ENCODE measurements around the gene GPS2.

Gene GPS2

DNA sequence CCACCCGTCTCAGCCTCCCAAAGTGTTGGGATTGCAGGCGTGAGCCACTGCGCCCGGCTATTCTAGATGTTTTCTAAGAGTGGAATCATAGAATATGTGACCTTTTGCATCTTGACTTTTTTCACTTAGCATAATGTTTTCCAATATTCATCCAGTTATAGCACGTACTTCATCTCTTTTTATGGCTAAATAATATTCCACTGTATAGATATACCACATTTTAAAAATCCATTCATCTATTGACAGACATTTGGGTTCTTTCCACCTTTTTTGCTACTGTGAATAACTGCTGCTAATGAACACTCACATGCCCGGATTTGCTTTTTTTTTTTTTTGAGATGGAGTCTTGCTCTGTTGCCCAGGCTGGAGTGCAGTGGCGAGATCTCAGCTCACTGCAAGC, 11.0 kb downstream of the GPS2 start:
- in situ Hi-C loops (cut with MboI; ENCODE audit: low pct_unique_long_range_greater_than_20kb, low sequenced_read_pairs, unreplicated experiment): no loop called here
- TF ChIP-seq CTCF (IDR thresholded peaks at IDR 0.05; ENCODE audit: extremely low read depth, insufficient read depth, missing control alignments): no peak
- DNase-seq (ENCODE audit: low spot score): no peak

DNA sequence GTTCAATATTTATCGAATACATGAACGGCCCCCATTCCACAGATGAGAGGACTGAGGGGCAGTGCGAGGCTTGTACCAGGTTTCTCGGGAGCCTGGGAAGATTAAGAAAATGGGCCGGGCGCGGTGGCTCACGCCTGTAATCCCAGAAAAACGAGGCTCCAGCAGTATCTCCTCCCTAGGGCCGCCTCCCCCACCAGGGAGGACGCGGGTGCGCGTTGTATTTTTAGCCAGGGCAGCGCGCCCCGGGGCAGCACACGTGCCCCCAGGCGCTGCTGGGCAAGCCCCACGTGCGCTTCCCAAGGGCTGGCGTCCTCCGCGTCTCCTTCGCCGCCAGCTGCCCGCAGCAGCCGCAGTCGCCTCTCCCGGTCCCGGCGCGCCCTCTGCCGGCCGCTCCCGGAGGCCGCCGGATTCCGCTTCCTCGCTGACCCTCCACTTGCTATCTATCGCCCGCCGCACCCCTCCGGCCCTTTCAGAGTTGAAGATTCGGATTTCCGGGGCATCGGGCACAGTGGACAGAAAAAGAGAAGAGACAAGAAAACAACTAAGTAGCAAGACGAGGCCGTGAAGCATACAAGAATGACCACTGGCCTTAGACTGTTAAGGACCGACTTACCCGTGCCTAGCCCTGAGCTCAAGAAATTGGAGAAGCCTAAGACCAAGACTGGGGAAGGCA, 18.8 kb downstream of the GPS2 start:
- peak; percentile 89 for DNase-seq (ENCODE audit: low spot score)
- TF ChIP-seq CTCF (IDR thresholded peaks at IDR 0.05; ENCODE audit: extremely low read depth, insufficient read depth, missing control alignments): peak; percentile 94
- in situ Hi-C loops (cut with MboI; ENCODE audit: low pct_unique_long_range_greater_than_20kb, low sequenced_read_pairs, unreplicated experiment): loop anchor here (10.0 kb wide), 1 partner anchor 242 kb away; no protein-coding TSS in a partner anchor

GRCh38 chr17:7295230-7296180, 19.7 kb downstream of the GPS2 start:
- TF ChIP-seq CTCF (IDR thresholded peaks at IDR 0.05; ENCODE audit: extremely low read depth, insufficient read depth, missing control alignments): no peak
- peak; percentile 32 for DNase-seq (ENCODE audit: low spot score)
- in situ Hi-C loops (cut with MboI; ENCODE audit: low pct_unique_long_range_greater_than_20kb, low sequenced_read_pairs, unreplicated experiment): loop anchor here (10.0 kb wide), 1 partner anchor 241 kb away; no protein-coding TSS in a partner anchor

DNA sequence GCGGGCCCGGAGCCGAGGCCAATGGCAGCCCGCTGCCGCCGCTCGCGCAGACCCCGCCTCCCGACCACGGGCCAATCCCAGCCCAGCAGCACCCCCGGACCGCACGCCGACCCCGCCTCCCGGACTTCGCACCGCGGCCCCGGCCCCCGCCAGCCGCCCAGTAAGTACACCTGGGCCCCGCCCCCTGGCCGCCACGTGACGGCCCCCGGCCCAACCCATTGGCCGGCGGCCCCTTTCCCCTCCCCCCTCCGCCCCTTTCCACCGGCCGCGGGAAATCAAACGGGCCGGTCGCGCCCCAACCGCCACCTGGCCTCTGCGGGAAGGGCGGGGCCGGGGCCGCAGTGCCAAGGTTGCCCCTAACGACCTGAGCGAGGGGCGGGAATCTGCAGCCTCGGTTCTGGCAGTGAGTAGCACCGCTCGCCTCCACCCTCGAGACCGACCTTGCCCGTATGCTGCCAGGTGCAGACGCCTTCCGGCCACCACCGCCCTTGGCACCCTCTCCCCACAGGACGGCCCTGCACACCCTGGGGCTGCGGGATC, 20.5 kb downstream of the GPS2 start, which contains the start of gene YBX2:
Gene YBX2, minus strand, starts transcription at position 26 of the 540 bp plus-strand sequence. CDS start 139 bp downstream, outside the sequence.
- no peak for TF ChIP-seq CTCF (IDR thresholded peaks at IDR 0.05; ENCODE audit: extremely low read depth, insufficient read depth, missing control alignments)
- in situ Hi-C loops (cut with MboI; ENCODE audit: low pct_unique_long_range_greater_than_20kb, low sequenced_read_pairs, unreplicated experiment): loop anchor here (10.0 kb wide), 1 partner anchor 240 kb away; no protein-coding TSS in a partner anchor
- peak; percentile 95 for DNase-seq (ENCODE audit: low spot score)

DNA sequence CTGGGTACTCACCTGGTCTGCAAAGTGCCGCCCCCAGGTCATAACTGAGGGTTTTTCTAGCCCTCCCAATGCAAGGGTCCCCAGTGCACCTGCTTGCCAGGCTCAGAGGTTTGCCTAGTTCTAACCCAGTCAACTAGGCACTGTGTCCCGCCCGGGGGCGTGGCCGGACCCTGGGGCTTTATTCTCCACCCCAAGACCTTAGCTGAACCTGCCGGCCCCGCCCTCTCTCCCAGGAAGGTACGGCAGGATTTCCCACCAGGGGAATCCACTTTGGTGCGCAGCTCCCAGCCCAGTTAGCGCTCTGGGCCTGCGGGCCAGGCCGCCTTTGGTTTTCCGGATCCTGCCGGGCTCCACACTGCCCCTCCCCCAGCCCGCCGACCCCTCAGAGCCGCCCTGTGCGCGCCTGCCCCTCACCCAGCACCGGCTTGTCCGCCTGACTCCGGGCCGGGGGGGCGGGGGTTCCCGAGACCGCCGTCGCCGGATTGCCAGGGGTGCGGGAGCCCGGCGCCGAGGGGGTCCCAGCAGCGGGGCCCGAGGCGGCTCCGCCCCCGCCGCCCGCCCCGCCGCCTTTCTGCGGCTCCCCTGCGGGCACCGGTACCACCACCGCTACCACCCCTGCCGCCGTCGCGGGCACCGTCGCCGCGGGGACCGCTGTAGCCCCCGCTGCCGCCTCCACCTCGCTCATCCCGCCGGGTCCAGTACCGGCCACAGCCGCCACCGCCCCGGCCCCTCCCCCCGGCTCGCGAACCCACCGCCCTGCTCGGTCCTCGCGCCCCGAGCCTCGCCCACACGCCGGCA, 21.1 kb downstream of the GPS2 start:
- no peak for TF ChIP-seq CTCF (IDR thresholded peaks at IDR 0.05; ENCODE audit: extremely low read depth, insufficient read depth, missing control alignments)
- in situ Hi-C loops (cut with MboI; ENCODE audit: low pct_unique_long_range_greater_than_20kb, low sequenced_read_pairs, unreplicated experiment): loop anchor here (10.0 kb wide), 1 partner anchor 239 kb away; no protein-coding TSS in a partner anchor
- DNase-seq (ENCODE audit: low spot score): peak; percentile 44
